ENCODE results near the gene LCLAT1.

GRCh38 chr2:30670453-30670852, 223.4 kb downstream of the LCLAT1 start:
- TF ChIP-seq CTCF (IDR thresholded peaks at IDR 0.05) (no peak), POLR2AphosphoS5 (IDR thresholded peaks at IDR 0.05) (no peak)
